AG04450 (cell line): ENCODE measurements around the gene GLOD5. TPM values are rescaled to one million over a fixed set of nuclear protein-coding genes. Genes with fewer than 3 reads are reported as not detected.

ENCODE experiments used
- CTCF ChIA-PET: fragments of 300-600, 350-600 bp; formaldehyde crosslinking; extraction: SDS; loops from one replicate; lab custom pipeline; 2022; ENCODE audit warnings: antibody characterized with exemption, inconsistent platforms; lab: Charles Lee
- POLR2A ChIA-PET: fragments of 350-600 bp; formaldehyde crosslinking; extraction: SDS; loops from one replicate; lab custom pipeline; 2021; ENCODE audit warnings: antibody characterized with exemption, inconsistent platforms; lab: Yijun Ruan, JAX
- DNase-seq: peaks from one replicate; pipeline ENCODE4 v3.0.0-alpha.2; 2011; ENCODE audit warnings: low read depth, low spot score
- H3K27ac ChIP-seq: one replicate; pipeline ENCODE4 v1.5.1; 2012; ENCODE audit warnings: low read depth, low read length, control low read depth
- H3K27me3 ChIP-seq: one replicate; pipeline ENCODE4 v1.6.0; 2012; ENCODE audit warnings: low read length; ENCODE audit not compliant: control insufficient read depth, insufficient read depth
- H3K4me3 ChIP-seq: 2 replicates; pipeline ENCODE4 v1.5.1; 2011; ENCODE audit warnings: mild to moderate bottlenecking, low read depth, low read length, control low read depth
- H3K9me3 ChIP-seq: 2 replicates; pipeline ENCODE4 v1.5.1; 2012; ENCODE audit warnings: low read length; ENCODE audit not compliant: control insufficient read depth, insufficient read depth
- CTCF ChIP-seq: IDR thresholded peaks from 2 replicates; pipeline ENCODE4 v1.5.1; 2011; ENCODE audit warnings: low read depth, low read length, control low read depth, inconsistent platforms
- polyA plus RNA-seq: library from polyadenylated mRNA; depleted of rRNA; stranded (reverse); fragments of >200 nt; gene quantifications from 2 replicates; pipeline ENCODE4 v1.2.3, GENCODE V29; 2011

GLOD5 gene
- polyA plus RNA-seq, 1 experiment: not detected

GRCh38 chrX:48772602-48773001 lies 11.1 kb downstream of the GLOD5 start:
- TF ChIP-seq CTCF: no peak
- Histone ChIP-seq H3K27me3 (no peaks in the 10 kb centered on the region), H3K4me3 (no peak overlapping the region), H3K9me3 (no peaks in the 10 kb centered on the region), H3K27ac (no peak overlapping the region)
- POLR2A ChIA-PET: no interaction called here
- DNase-seq: no peak
- CTCF ChIA-PET: no interaction called here

- Histone ChIP-seq H3K4me3 (no peak overlapping the region), H3K27me3 (no peaks in the 10 kb centered on the region), H3K27ac (no peak overlapping the region), H3K9me3 (no peaks in the 10 kb centered on the region)
- no peak for TF ChIP-seq CTCF
- POLR2A ChIA-PET: no interaction called here
- DNase-seq: no peak
- CTCF ChIA-PET: no interaction called here
Measured at GRCh38 chrX:48776818-48777439, 15.4 kb downstream of the GLOD5 start.

GRCh38 chrX:48779399-48779798 lies 17.9 kb downstream of the GLOD5 start:
- H3K27ac ChIP-seq: no peak overlapping the region
- ChIA-PET POLR2A (no interaction called here), CTCF (no interaction called here)
- H3K27me3 ChIP-seq: no peaks in the 10 kb centered on the region
- no peaks in the 10 kb centered on the region for H3K9me3 ChIP-seq
- no peak for DNase-seq
- no peak for TF ChIP-seq CTCF
- H3K4me3 ChIP-seq: no peak overlapping the region

- no peak overlapping the region for H3K4me3 ChIP-seq
- H3K9me3 ChIP-seq: no peaks in the 10 kb centered on the region
- H3K27me3 ChIP-seq: no peaks in the 10 kb centered on the region
- ChIA-PET POLR2A (no interaction called here), CTCF (no interaction called here)
- no peak overlapping the region for H3K27ac ChIP-seq
- no peak for TF ChIP-seq CTCF
- no peak for DNase-seq
Measured at GRCh38 chrX:48781705-48782104, 20.2 kb downstream of the GLOD5 start.

- H3K27ac ChIP-seq: no peak overlapping the region
- ChIA-PET POLR2A (no interaction called here), CTCF (no interaction called here)
- TF ChIP-seq CTCF: no peak
- no peaks in the 10 kb centered on the region for H3K27me3 ChIP-seq
- no peaks in the 10 kb centered on the region for H3K9me3 ChIP-seq
- no peak overlapping the region for H3K4me3 ChIP-seq
- no peak for DNase-seq
Measured at GRCh38 chrX:48782216-48782615, 20.7 kb downstream of the GLOD5 start.
